HFF-Myc (cell line): Measurements from ENCODE around the gene PNPT1.
"Not testable (repeated sequence)": the region's sequence is repeated elsewhere in the genome, so short reads cannot be mapped to it uniquely, and the experiment has no call there.

Source experiments
- DNase-seq: peaks from one replicate; pipeline ENCODE4 v3.0.0-alpha.2; 2011; ENCODE audit warnings: low read depth; ENCODE audit errors: extremely low read depth
- H3K4me3 ChIP-seq: replicated peaks from 2 replicates; pipeline ENCODE4 v1.5.1; 2011; ENCODE audit warnings: low read depth, mild to moderate bottlenecking, control low read depth, low read length
- CTCF ChIP-seq: IDR thresholded peaks from 2 replicates; pipeline ENCODE4 v1.5.1; 2012; ENCODE audit warnings: mild to moderate bottlenecking, low read depth, low read length, control low read depth; ENCODE audit errors: missing control alignments

Gene PNPT1

DNA sequence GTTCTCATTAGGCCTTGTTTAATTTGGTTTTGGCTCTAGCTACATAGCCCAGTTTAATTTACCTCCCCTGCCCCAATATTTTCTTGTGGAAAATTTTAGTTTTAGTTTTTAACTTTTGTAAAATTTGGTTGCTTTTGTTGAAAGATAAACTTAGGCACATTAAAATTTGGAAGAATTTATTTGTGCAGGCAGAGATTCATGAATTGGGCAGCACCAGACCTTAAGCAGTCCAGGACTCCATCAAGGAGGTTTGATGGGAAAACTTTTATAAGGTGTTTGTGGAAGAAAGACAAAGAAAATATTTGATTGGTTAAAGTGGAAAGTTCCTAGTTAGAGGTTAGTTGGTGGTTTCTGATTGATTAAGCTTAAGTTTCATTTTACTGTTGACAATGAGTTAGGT is 16.4 kb upstream of the PNPT1 start:
- no peak overlapping the region for H3K4me3 ChIP-seq
- DNase-seq, result no peak
- TF ChIP-seq CTCF, result no peak

- no peak for DNase-seq
- H3K4me3 ChIP-seq, result no peak overlapping the region
- no peak for TF ChIP-seq CTCF
These were observed 14.1 kb upstream of the PNPT1 start for GRCh38 chr2:55707751-55708150.

GRCh38 chr2:55706258-55706657 is 12.6 kb upstream of the PNPT1 start:
- DNase-seq, H3K4me3 ChIP-seq: not testable (repeated sequence)

DNA sequence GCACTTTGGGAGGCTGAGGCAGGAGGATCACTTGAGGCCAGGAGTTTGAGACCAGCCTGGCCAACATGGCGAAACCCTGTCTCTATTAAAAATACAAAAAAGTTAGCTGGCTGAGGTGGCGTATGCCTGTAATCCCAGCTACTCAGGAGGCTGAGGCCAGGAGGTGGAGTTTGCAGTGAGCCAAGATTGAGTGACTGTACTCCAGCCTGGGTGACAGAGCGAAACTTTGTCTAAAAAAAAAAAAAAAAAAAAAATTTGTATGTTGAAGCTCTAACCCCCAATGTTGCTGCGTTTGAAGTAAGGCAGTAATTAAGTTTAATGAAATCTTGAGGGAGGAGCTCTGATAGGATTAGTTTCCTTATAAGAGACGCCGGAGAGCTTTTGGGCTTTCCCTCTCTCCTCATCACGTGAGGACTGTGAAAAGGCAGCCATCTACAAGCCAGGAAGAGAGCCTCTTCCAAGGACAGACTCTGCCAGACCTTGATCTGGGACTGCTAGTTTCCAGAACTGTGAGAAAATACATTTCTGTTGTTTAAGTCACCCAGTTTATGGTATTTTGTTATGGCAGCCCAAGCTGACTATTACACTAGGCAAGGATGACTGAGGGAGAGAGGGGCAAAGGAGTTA is 11.5 kb upstream of the PNPT1 start:
- TF ChIP-seq CTCF, result no peak
- no peak for DNase-seq
- no peak overlapping the region for H3K4me3 ChIP-seq

GRCh38 chr2:55703350-55703749 is 9.7 kb upstream of the PNPT1 start:
- DNase-seq, result no peak
- TF ChIP-seq CTCF, result no peak
- no peak overlapping the region for H3K4me3 ChIP-seq

DNA sequence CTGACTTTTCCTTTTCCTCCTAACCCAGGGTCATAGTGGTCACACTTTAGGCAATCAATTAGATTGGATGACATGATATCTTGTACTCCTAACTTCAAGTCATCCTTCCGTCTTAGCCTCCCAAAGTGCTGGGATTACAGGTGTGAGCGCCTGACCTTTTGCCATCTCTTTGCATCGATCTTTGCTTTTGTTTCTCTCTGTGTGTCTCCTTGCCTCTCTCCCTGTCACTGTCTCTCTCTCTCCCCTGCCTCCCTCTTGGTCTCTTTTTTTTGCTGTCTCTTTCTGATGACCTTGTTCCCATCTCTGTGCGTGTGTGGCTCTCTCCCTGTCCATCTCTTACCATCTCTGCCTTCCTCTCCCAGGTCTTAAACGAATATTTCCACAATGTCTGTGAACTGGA is 904 bp downstream of the PNPT1 start:
- not testable (repeated sequence) for DNase-seq
- H3K4me3 ChIP-seq, result peak overlapping the region; percentile 99

DNA sequence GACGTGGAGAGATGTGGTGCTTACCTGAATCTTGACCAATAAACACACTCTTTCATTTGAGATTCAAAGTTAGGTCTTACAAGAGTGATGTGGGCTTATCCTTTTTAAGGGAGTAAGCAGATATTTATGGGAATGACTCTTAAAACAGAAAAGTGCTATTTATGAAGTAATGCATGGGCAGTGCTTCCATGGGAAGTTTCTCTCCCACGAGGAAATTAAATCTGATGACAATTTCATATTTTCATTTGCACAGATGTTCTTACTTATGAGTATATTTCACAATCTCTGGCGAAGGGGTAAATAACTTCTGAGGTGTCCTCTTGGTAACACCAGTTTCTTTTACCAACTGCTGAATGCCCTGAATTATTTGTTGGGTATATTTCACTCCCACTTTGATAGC is 21.0 kb downstream of the PNPT1 start:
- TF ChIP-seq CTCF, result no peak
- DNase-seq, result no peak
- H3K4me3 ChIP-seq, result no peak overlapping the region

DNA sequence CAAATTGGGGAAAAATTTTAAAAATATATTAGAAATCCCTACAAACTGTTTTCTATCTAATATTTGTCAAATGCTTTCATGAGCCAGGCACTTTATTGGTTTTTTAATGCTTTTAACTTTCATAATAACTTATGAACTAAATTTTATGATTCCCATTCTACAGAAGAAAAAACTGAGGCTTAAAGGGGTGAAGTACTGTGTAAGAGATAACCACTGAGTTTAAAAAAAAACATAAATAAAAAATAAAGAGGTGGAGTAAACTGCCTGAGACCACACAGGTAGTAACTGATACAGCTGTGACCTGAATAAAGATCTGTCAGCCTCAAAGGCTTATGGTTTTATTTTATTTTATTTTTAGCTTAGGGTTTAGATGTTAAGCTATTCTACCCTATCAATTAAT is 24.7 kb downstream of the PNPT1 start:
- no peak for TF ChIP-seq CTCF
- DNase-seq, result no peak
- H3K4me3 ChIP-seq, result no peak overlapping the region
